DOHH2 (cell line): ENCODE measurements around the gene SLC29A3.

Experiments used
- H3F3A ChIP-seq: fragments of 200-600 bp; sonication (generic), shearing (Covaris generic); 2 replicates; pipeline ENCODE4 v1.6.0; 2016; ENCODE audit warnings: antibody characterized with exemption, mild to moderate bottlenecking; ENCODE audit not compliant: control insufficient read depth, insufficient read depth
- H3K27ac ChIP-seq: fragments of 200-600 bp; sonication (generic); 2 replicates; pipeline ENCODE4 v1.5.1; 2014; ENCODE audit warnings: low read depth, mild to moderate bottlenecking, low read length, moderate library complexity
- H3K27me3 ChIP-seq: fragments of 200-600 bp; sonication (generic); 2 replicates; pipeline ENCODE4 v1.6.1; 2014; ENCODE audit warnings: mild to moderate bottlenecking, low read length, mixed read lengths; ENCODE audit not compliant: control insufficient read depth
- H3K36me3 ChIP-seq: fragments of 200-600 bp; sonication (generic); 2 replicates; pipeline ENCODE4 v1.6.1; 2014; ENCODE audit warnings: mild to moderate bottlenecking, low read length, moderate library complexity, mixed read lengths; ENCODE audit not compliant: control insufficient read depth
- H3K4me1 ChIP-seq: fragments of 200-600 bp; sonication (generic); 2 replicates; pipeline ENCODE4 v1.6.1; 2014; ENCODE audit warnings: mild to moderate bottlenecking, low read length, mixed read lengths; ENCODE audit not compliant: control insufficient read depth
- H3K4me2 ChIP-seq: fragments of 200-600 bp; sonication (generic); 2 replicates; pipeline ENCODE4 v1.6.0; 2014; ENCODE audit warnings: mild to moderate bottlenecking, low read length, moderate library complexity
- H3K4me3 ChIP-seq: fragments of 200-600 bp; sonication (generic); 2 replicates; pipeline ENCODE4 v1.5.1; 2014; ENCODE audit warnings: mild to moderate bottlenecking, low read length, mixed read lengths
- H3K79me2 ChIP-seq: fragments of 200-600 bp; sonication (generic); 2 replicates; pipeline ENCODE4 v1.6.1; 2014; ENCODE audit warnings: mild to moderate bottlenecking, low read length, mixed read lengths; ENCODE audit not compliant: control insufficient read depth
- H3K9me2 ChIP-seq: fragments of 200-600 bp; sonication (generic); replicated peaks from 2 replicates; pipeline ENCODE4 v1.6.1; 2014; ENCODE audit warnings: mild to moderate bottlenecking, low read length, mixed read lengths; ENCODE audit not compliant: control insufficient read depth
- H3K9me3 ChIP-seq: fragments of 200-600 bp; sonication (generic); 2 replicates; pipeline ENCODE4 v1.6.1; 2014; ENCODE audit warnings: antibody characterized with exemption, low read length, mixed read lengths; ENCODE audit not compliant: control insufficient read depth, insufficient read depth
- H4K20me1 ChIP-seq: fragments of 200-600 bp; sonication (generic); 2 replicates; pipeline ENCODE4 v1.6.0; 2014; ENCODE audit warnings: low read depth, mild to moderate bottlenecking, antibody characterized with exemption, low read length, moderate library complexity; ENCODE audit not compliant: control insufficient read depth, insufficient read depth
- EZH2phosphoT487 ChIP-seq: fragments of 200-600 bp; sonication (generic); IDR thresholded peaks from 2 replicates; pipeline ENCODE4 v1.6.1; 2017; ENCODE audit warnings: borderline replicate concordance, mild to moderate bottlenecking, antibody characterized with exemption, low read length, moderate library complexity, mixed read lengths
- TF ChIP-seq, protein P1 (sequence below): fragments of 200-600 bp; sonication (generic); IDR thresholded peaks from one replicate; pipeline ENCODE4 v1.5.1; 2014; ENCODE audit warnings: antibody characterized with exemption, mild to moderate bottlenecking, low read depth, low read length; ENCODE audit not compliant: poor library complexity, severe bottlenecking

The SLC29A3 gene

DNA sequence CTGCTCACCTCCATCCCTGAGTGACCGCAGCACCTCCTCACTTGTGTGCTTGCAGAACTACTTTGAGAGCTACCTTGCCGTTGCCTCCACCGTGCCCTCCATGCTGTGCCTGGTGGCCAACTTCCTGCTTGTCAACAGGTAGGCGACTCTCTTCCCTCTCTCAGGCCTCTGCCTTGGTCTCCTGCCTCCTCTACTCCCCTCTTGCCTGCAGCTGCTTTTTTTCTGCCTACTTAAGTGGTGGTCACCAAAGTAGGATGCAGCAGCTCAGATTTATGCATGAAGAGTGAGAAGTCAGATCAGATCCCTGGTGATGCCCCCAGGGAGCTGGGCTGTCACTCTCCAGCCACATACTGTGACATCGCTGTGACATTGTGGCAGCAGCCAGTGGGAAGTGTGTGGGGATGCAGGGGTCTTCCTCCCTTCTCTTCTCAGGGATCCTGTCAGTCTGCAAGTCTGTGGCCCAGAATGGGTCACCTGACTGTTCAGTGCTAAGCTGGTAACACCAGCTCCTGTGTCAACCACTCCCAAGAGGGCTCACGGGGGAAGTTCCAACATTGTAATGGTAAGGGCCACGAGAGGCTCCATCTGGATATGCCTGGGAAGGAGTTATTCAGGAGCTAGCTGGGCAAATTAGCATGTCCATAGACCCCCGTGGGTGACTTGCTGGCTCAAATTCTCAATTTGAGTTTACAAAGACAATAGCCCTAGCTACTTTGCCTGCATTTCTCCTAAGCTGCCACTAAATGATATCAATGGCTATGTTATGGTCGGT is 25.3 kb downstream of the SLC29A3 start:
- Histone ChIP-seq H3K9me2 (no peaks in the 10 kb centered on the region), H3F3A (no peaks in the 10 kb centered on the region), H3K4me1 (no peaks in the 10 kb centered on the region), H3K79me2 (no peaks in the 10 kb centered on the region), H3K27ac (no peak overlapping the region), H3K27me3 (no peaks in the 10 kb centered on the region), H3K9me3 (no peaks in the 10 kb centered on the region), H3K4me2 (no peak overlapping the region), H3K4me3 (no peak overlapping the region), H3K36me3 (no peaks in the 10 kb centered on the region), H4K20me1 (no peaks in the 10 kb centered on the region)
- TF ChIP-seq, protein P1, sequence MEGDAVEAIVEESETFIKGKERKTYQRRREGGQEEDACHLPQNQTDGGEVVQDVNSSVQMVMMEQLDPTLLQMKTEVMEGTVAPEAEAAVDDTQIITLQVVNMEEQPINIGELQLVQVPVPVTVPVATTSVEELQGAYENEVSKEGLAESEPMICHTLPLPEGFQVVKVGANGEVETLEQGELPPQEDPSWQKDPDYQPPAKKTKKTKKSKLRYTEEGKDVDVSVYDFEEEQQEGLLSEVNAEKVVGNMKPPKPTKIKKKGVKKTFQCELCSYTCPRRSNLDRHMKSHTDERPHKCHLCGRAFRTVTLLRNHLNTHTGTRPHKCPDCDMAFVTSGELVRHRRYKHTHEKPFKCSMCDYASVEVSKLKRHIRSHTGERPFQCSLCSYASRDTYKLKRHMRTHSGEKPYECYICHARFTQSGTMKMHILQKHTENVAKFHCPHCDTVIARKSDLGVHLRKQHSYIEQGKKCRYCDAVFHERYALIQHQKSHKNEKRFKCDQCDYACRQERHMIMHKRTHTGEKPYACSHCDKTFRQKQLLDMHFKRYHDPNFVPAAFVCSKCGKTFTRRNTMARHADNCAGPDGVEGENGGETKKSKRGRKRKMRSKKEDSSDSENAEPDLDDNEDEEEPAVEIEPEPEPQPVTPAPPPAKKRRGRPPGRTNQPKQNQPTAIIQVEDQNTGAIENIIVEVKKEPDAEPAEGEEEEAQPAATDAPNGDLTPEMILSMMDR, result no peak
- TF ChIP-seq EZH2phosphoT487, result no peak

GRCh38 chr10:71344993-71345480 is 26.0 kb downstream of the SLC29A3 start:
- H4K20me1 ChIP-seq, result no peaks in the 10 kb centered on the region

DNA sequence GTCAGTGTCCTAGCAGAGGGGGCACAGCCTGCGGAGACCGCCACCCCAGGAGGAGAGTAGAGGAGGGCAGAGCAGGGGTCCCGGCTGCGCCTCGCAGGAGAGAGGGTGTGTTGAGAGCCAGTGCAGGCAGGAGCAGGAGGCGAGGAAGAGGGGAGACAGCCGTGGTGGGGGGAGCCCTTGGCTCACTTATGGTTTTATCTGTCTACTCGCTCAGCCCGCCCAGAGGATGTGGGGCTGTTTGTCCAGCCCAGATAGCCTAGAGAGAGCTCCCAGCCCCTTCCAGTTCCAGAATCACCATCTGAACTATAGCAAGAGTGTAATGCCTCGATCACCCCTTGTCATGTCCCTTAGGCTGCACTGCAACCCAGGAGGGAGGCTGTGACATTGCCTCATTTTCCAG is 26.6 kb downstream of the SLC29A3 start:
- Histone ChIP-seq H3F3A (no peaks in the 10 kb centered on the region), H3K36me3 (no peaks in the 10 kb centered on the region), H3K9me2 (no peaks in the 10 kb centered on the region), H3K4me1 (no peaks in the 10 kb centered on the region), H3K27ac (no peak overlapping the region), H3K4me3 (no peak overlapping the region), H3K9me3 (no peaks in the 10 kb centered on the region), H3K27me3 (no peaks in the 10 kb centered on the region), H4K20me1 (no peaks in the 10 kb centered on the region), H3K4me2 (no peak overlapping the region), H3K79me2 (no peaks in the 10 kb centered on the region)
- no peak for TF ChIP-seq EZH2phosphoT487
- TF ChIP-seq, protein P1, result no peak

More at GRCh38 chr10:71344993-71345480, 26.0 kb downstream of the SLC29A3 start:
- no peaks in the 10 kb centered on the region for H3K27me3 ChIP-seq
- TF ChIP-seq, protein P1, result no peak
- TF ChIP-seq EZH2phosphoT487, result no peak
- H3K4me3 ChIP-seq, result no peak overlapping the region
- no peaks in the 10 kb centered on the region for H3K79me2 ChIP-seq
- no peak overlapping the region for H3K27ac ChIP-seq
- no peaks in the 10 kb centered on the region for H3K9me3 ChIP-seq
- H3K9me2 ChIP-seq, result no peaks in the 10 kb centered on the region
- no peaks in the 10 kb centered on the region for H3K36me3 ChIP-seq
- H3F3A ChIP-seq, result no peaks in the 10 kb centered on the region
- no peaks in the 10 kb centered on the region for H3K4me1 ChIP-seq
- no peak overlapping the region for H3K4me2 ChIP-seq
